GOT3 (cell line): ENCODE measurements around the gene NECTIN2.
"Not testable (repeated sequence)": the region's sequence is repeated elsewhere in the genome, so short reads cannot be mapped to it uniquely, and the experiment has no call there.

Experiments used
- DNase-seq: peaks from one replicate; lab custom pipeline; 2025; ENCODE audit warnings: mixed read lengths; lab: John Stamatoyannopoulos, UW

The NECTIN2 gene

DNA sequence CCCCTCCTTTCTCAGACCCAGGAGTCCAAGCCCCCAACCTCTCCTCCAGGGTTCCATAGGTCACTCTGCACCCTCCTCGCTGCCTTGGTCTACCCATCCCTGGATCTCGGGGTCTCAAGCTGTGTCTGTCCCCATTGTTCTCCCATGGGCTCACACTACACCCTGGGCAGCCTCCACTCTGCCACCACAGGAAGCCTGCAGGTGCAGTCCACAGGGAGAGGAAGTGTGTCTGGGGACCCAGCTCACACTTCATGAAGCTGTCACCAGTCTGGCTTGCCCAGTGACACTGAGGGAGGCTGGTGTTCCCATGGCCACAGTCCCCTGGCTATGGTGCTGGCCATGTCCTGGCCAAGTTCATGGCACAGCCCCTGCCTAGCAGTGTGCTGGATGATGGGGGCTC lies 5.3 kb downstream of the NECTIN2 start:
- no peak for DNase-seq

DNA sequence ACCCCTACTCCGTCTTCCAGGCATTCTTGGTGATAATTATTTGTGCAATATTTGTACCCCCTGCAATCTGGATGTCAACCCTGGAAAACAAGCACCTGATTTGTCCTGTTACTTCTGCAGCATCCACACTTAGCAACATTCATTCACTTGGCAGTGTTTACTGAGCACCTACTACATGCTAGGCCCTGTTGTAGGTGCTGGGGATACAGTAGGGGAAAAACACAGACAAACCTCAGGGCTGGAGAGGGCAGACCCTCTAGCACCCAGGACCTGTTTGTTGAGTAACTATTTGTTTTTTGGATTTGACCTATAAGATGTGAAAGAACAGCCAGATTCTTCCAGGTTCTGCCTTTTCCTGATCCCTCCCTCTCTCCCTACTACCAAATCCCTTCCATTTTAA lies 9.5 kb downstream of the NECTIN2 start:
- DNase-seq: no peak

DNA sequence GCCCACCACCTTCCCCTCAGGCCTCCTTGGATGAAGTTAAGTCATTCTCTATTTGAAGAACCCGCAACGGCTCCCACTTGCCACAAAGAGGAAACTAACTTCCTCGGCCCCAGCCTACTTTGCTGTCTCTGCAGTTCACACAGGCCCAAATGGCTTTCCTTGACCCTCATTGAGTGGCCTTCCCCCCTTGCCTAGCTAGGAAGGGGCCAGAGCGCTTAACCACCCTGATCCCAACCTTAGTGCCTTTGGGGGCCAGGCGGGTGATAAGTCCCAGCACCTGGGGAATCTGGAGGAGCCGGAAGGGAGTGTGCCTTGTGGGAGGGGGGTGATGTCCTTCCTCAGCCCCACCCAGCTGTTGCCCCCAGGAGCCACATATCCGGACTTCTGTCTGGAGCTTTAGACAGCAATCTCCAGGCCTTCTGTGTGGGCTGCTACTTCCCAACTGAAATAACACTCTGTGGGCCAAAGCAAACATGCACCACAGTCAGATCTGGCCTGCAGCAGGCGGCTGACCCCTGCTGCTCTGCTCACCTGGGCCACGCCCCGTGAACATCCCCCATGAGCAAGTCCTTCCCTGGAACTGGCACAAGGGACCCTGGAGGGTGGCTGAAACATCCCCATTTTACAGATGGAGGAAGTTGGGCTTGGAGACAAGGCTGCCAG lies 10.5 kb downstream of the NECTIN2 start:
- DNase-seq: no peak

GRCh38 chr19:44857837-44858236 lies 11.7 kb downstream of the NECTIN2 start:
- DNase-seq: no peak

- DNase-seq: not testable (repeated sequence)
Observed at GRCh38 chr19:44861576-44861975, 15.5 kb downstream of the NECTIN2 start.

DNA sequence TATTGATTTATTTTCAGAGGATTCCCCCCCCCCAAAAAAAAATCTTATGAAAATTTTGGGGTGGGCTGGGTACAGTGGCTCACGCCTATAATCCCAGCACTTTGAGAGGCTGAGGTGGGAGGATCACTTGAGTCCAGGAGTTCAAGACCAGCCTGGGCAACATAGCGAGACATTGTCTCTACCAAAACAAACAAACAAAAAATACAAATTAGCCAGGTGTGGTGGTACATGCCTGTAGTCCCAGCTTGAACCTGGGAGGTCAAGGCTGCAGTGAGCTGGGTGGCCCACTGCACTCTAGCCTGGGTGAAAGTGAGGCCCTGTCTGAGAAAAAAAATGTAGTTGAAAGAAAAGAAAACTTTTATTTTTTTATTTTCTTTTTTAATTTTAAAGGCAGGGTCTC lies 17.9 kb downstream of the NECTIN2 start:
- no peak for DNase-seq

- DNase-seq: no peak
Observed at GRCh38 chr19:44865196-44865767, 19.2 kb downstream of the NECTIN2 start.

GRCh38 chr19:44866664-44867063 lies 20.6 kb downstream of the NECTIN2 start:
- no peak for DNase-seq

DNA sequence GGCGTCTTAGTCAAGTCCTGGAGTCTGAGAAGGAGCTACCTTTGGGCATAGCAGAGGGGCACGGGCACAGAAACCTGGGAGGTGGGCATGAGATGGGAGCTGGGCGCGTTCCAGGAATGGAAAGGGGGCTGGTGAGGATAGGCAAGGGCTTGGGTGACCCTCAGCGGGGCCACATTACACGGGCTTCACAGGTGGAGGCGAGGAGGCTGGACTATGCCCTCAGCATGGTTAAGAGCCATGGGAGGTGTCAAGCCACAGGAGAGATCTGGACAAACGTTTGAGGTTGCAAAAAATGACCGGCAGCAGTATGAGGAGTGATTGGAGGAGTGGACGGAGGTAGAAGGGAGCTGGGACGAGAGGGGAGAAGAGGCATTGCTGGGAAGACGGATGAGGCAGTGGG lies 21.5 kb downstream of the NECTIN2 start:
- DNase-seq: no peak

GRCh38 chr19:44869733-44870470 lies 23.8 kb downstream of the NECTIN2 start:
- DNase-seq: no peak

DNA sequence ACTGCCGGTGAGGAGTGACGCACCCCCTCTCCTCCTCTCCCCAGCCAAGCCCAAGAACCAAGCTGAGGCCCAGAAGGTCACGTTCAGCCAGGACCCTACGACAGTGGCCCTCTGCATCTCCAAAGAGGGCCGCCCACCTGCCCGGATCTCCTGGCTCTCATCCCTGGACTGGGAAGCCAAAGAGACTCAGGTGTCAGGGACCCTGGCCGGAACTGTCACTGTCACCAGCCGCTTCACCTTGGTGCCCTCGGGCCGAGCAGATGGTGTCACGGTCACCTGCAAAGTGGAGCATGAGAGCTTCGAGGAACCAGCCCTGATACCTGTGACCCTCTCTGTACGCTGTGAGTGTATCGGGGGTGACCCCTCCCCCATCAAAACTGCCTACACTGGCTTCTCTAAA lies 25.7 kb downstream of the NECTIN2 start:
- no peak for DNase-seq

- no peak for DNase-seq
Observed at GRCh38 chr19:44872661-44873060, 26.6 kb downstream of the NECTIN2 start.

- no peak for DNase-seq
Observed at GRCh38 chr19:44874317-44874716, 28.2 kb downstream of the NECTIN2 start.

GRCh38 chr19:44875666-44876451 lies 29.8 kb downstream of the NECTIN2 start:
- no peak for DNase-seq

DNA sequence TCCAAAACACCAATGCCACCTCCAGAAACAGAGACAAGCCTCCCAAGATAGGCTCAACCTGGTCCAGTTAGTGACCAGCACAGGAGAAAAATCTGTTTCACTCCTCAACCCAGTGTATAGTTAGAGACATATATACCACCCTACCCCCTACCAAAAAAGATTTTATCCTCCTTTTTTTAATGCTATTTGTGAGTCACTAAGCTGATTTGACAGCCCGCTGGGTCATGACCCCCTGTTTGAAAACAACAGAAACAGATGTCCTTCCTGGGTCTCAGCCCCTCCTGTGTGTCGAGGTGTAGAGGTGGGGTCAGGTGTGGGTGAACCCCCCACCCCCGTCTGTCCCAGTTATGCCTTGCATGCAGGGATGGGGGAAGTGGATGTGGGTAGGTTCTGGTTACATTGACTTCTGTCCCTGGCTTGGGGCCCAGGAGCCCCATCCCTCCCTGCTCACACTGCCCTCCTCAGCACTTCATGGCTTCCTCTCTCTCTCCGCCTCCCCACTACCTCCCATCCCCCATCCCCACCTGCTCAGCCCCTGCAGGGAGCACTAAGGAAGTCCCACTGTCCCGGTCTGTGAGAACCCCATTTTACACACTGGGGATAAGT lies 30.9 kb downstream of the NECTIN2 start:
- DNase-seq: no peak

DNA sequence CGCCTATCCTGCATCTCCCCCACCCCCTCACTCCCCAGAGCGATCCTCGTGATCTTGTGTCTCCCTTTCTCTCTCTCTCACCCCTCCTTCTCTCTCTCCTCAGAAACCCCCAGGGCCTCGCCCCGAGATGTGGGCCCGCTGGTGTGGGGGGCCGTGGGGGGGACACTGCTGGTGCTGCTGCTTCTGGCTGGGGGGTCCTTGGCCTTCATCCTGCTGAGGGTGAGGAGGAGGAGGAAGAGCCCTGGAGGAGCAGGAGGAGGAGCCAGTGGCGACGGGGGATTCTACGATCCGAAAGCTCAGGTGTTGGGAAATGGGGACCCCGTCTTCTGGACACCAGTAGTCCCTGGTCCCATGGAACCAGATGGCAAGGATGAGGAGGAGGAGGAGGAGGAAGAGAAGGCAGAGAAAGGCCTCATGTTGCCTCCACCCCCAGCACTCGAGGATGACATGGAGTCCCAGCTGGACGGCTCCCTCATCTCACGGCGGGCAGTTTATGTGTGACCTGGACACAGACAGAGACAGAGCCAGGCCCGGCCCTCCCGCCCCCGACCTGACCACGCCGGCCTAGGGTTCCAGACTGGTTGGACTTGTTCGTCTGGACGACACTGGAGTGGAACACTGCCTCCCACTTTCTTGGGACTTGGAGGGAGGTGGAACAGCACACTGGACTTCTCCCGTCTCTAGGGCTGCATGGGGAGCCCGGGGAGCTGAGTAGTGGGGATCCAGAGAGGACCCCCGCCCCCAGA lies 32.2 kb downstream of the NECTIN2 start:
- DNase-seq: no peak

DNA sequence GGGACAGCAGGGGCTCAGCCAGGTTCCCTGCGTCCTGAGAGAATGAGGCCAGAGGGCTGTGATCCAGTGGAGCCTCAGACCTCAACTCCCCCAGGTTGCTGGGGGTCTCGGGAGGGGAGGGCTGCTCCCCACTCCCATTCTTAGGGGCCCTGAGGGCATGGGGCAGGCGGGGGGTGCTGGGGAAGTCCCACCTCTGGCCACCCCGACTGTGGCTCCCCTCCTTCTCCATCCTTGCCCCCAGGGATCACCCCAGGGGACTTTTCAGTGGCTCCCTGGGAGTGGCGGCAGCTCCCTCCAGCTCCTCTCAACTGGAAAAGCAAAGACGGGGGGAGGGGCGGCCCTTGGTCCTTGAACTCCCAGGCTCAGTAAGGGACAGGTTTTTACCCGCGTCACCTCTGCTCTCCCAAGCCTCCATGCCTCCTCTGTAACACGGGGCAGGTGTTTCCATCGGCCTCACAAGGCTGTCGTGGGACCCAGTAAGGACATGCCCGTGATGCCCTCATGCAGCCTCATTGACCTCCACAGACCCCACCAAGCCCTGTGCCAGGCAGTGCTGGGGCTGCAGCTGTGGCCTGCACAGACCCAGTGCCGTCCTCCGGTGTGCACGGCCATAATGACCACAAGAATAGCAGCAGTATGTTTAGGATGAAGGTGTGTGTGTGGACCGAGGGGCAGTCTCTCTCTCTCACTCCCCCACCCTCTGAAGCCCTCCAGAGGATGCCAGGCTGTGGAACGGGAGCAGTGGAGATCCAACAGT lies 33.4 kb downstream of the NECTIN2 start:
- no peak for DNase-seq

DNA sequence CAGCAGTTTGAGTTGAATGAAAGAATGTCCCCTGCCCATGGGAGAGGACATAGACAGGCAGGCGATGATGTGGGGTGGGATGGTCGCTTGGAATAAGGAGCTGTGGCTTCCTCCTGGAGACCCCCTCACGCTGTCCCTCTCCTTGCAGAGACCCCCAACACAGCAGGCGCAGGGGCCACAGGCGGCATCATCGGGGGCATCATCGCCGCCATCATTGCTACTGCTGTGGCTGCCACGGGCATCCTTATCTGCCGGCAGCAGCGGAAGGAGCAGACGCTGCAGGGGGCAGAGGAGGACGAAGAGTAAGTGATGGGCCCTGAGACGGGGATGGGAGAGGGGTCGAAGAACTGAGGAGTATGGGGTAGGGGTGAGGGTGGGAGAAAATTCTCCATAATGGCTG lies 36.0 kb downstream of the NECTIN2 start:
- no peak for DNase-seq

GRCh38 chr19:44882619-44883397 lies 36.7 kb downstream of the NECTIN2 start:
- DNase-seq: not testable (repeated sequence)

DNA sequence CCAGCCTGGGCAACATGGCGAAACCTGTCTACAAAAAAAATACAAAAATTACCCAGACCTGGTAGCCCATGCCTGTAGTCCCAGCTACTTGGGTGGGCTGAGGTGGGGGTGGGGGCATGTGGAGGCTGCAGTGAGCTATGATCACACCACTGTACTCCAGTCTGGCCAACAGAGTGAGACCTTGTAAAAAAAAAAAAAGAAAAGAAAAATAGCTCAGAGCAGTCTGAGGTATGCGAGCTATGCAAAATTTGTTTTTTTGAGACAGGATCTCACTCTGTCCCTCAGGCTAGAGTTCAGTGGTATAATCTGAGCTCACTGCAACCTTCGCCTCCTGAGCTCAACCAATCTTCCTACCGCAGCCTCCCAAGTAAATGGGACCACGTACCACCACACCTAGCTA lies 37.8 kb downstream of the NECTIN2 start:
- no peak for DNase-seq
